ENCODE results near the gene SLC15A3.

SLC15A3 gene

DNA sequence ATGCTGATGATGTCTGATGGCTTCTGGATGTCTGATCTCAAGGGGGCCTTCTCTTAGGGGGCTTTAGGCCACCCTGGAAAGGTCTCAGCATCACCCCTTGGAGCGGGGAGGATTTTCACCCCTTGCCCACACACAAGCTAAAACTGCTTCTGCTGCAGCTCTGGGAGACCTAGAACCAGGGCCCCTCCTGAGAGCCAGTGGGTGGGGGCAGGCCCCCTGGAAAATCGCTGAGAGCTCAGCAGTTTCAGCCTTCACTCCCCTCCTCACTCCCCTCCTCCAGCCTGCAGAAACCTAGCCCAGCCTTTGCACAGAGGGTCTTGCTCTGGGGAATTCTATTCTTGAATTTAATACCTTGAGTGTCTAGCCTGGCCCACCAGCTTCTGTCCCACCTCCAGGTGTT, 36.7 kb upstream of the SLC15A3 start:
- TF ChIP-seq SIN3A (IDR thresholded peaks at IDR 0.05; ENCODE audit: borderline replicate concordance, insufficient read depth, low read length) (no peak), FOXP2 (optimal IDR thresholded peaks at IDR 0.05; ENCODE audit: borderline replicate concordance, extremely low read depth, extremely low read length, insufficient read depth) (no peak), POLR2AphosphoS5 (IDR thresholded peaks at IDR 0.05; ENCODE audit: low read depth, low read length) (no peak)
- TF ChIP-seq, protein P1, sequence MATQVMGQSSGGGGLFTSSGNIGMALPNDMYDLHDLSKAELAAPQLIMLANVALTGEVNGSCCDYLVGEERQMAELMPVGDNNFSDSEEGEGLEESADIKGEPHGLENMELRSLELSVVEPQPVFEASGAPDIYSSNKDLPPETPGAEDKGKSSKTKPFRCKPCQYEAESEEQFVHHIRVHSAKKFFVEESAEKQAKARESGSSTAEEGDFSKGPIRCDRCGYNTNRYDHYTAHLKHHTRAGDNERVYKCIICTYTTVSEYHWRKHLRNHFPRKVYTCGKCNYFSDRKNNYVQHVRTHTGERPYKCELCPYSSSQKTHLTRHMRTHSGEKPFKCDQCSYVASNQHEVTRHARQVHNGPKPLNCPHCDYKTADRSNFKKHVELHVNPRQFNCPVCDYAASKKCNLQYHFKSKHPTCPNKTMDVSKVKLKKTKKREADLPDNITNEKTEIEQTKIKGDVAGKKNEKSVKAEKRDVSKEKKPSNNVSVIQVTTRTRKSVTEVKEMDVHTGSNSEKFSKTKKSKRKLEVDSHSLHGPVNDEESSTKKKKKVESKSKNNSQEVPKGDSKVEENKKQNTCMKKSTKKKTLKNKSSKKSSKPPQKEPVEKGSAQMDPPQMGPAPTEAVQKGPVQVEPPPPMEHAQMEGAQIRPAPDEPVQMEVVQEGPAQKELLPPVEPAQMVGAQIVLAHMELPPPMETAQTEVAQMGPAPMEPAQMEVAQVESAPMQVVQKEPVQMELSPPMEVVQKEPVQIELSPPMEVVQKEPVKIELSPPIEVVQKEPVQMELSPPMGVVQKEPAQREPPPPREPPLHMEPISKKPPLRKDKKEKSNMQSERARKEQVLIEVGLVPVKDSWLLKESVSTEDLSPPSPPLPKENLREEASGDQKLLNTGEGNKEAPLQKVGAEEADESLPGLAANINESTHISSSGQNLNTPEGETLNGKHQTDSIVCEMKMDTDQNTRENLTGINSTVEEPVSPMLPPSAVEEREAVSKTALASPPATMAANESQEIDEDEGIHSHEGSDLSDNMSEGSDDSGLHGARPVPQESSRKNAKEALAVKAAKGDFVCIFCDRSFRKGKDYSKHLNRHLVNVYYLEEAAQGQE (IDR thresholded peaks at IDR 0.05; ENCODE audit: insufficient read depth in 1 of 2, low read depth in 2 of 2, low read length in 2 of 2) = no peak

DNA sequence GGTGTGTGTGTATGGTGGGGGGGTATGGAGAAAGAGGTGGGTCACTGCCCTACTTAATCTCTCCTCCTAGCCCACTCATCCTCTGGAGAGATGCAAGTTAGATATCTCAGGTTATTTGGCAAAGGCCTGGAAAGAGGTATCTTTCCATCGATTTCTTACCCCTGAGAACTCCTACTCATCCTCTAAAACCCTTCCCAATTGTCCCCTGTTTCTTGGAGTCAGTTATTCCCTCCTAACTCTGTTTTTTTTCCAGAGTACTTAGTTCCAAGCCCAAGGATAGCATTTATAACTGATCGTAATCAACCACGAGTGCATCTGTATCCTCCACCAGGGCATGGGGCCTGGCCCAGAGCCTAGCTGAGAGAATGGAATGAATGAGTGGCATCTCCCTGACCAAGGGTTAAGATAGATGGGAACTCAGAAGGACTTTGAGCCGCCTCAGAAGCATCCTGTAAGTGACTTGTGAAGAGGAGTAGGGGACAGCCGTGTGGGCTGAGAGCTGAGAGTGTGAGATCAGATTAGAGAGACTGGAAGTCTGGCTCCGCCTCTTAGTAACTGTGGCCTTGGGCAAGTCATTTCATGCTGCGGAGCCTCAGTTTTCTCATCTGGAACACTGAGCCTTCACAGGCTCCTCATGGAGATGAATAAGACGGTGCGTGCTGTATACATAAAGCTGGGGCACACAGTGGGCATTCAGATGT, 35.8 kb upstream of the SLC15A3 start:
- TF ChIP-seq, protein P1 (IDR thresholded peaks at IDR 0.05; ENCODE audit: insufficient read depth in 1 of 2, low read depth in 2 of 2, low read length in 2 of 2) = no peak
- TF ChIP-seq FOXP2 (optimal IDR thresholded peaks at IDR 0.05; ENCODE audit: borderline replicate concordance, extremely low read depth, extremely low read length, insufficient read depth) (no peak), POLR2AphosphoS5 (IDR thresholded peaks at IDR 0.05; ENCODE audit: low read depth, low read length) (no peak), TAF1 (IDR thresholded peaks at IDR 0.05; ENCODE audit: borderline replicate concordance, insufficient read depth, low read length) (no peak), SIN3A (IDR thresholded peaks at IDR 0.05; ENCODE audit: borderline replicate concordance, insufficient read depth, low read length) (no peak)

DNA sequence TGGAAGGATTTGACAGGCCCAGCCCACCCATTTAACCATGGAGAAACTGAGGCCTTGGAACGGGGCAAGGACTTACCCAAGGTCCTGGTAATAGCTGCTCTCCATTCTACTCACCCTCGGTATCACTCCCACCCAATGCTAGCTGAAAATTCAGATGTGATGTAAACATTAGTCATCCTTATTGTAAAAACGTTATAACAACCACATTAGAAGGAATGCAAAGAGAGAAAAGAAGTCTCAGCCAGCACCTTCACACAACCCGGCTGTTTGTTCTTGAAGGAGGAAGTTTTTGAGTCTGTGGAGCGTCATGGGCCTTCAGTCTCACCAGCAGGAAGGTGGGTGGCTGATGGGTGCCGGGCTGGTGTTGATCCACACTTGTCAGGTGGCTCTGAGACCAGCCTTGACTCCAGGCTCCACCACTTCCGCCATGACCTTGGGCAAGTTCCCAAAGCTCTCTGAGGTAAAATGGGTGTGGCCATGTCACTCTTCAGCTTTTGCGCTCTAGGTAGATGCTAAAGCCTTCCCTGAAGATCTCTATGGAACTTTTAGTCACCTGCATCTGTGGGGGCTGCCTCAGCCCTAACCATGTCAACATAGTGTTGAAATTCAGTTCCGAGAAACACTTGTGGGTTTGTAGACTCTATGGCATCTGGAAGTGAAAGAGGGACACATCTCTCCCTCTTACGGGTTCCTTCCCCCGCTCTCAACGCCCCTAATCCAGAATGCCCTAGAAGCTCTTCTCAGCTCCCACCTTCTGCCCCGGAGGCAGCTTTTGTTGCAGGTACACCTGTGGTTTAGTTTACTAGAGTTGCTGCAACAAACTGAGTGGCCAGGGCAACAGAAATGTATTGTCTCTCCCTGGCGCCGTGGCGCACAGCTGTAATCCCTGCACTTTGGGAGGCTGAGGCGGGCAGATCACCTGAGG, 34.3 kb upstream of the SLC15A3 start:
- TF ChIP-seq, protein P1 (IDR thresholded peaks at IDR 0.05; ENCODE audit: insufficient read depth in 1 of 2, low read depth in 2 of 2, low read length in 2 of 2) = no peak

DNA sequence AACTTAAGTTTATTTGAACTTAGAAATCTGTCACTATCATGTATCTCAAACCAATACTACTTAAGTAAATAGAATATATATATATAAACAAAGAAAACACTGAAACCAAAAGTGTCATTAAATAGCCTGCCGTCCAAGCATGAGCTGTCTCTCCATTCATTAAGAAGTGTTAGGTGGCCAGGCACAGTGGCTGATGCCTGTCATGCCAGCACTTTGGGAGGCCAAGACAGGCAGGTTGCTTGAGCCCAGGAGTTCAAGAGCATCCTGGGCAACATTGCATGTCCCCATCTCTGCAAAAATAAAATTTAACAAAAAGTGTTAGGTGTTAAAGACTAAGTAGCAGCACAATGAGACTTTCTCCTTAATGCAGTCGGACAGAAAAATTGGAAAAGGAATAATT, 33.5 kb upstream of the SLC15A3 start:
- TF ChIP-seq POLR2AphosphoS5 (IDR thresholded peaks at IDR 0.05; ENCODE audit: low read depth, low read length) (no peak), FOXP2 (optimal IDR thresholded peaks at IDR 0.05; ENCODE audit: borderline replicate concordance, extremely low read depth, extremely low read length, insufficient read depth) (no peak), SIN3A (IDR thresholded peaks at IDR 0.05; ENCODE audit: borderline replicate concordance, insufficient read depth, low read length) (no peak), TAF1 (IDR thresholded peaks at IDR 0.05; ENCODE audit: borderline replicate concordance, insufficient read depth, low read length) (no peak)

DNA sequence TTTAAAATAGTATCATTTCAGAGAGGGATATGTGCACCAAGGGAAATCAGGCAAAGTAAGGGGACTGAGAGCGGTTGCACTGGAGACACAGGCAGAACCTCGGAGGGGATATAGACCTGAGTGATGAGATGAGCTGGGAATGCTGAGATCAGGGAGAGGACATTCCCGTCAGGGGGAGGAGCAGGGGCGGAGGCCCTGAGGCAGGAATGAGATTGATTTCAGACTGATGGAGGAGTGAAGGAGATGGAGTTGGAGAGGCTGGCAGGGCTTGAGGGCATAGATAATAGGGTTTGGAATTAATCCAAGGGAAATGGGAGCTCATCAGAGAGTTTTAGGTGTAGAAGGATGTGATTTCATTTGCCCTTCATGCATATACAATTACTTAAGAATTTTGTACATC, 32.7 kb upstream of the SLC15A3 start:
- no peak for TF ChIP-seq FOXP2 (optimal IDR thresholded peaks at IDR 0.05; ENCODE audit: borderline replicate concordance, extremely low read depth, extremely low read length, insufficient read depth)

DNA sequence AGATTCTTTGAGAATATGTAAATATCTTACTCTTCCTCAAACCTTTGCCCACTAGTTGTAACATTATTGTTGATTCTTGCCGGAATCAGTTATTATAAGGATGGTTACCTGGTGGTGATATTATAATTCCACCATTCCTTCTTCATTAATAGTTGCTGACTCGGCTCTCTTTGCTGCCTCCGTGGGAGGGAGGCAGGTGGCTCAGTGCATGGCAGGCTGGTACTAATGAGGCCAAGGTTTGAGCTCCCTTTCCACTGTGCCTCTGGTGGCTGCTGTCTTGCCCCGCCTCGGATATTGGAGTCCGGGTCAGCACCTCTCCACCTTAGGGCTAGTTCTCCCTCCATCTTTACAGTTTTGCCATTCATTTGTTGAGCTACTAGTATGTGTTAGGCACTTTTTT, 32.2 kb upstream of the SLC15A3 start:
- TF ChIP-seq TAF1 (IDR thresholded peaks at IDR 0.05; ENCODE audit: borderline replicate concordance, insufficient read depth, low read length) = no peak

All from PFSK-1 (cell line).